Measurements from ENCODE around the gene ARFGAP1.
A peak's percentile ranks its signal among the peaks of the same experiment; 100 is the strongest.

ARFGAP1 gene

GRCh38 chr20:63307538-63308217 is 35.1 kb downstream of the ARFGAP1 start:
- DNase-seq (ENCODE audit: low spot score), result no peak

DNA sequence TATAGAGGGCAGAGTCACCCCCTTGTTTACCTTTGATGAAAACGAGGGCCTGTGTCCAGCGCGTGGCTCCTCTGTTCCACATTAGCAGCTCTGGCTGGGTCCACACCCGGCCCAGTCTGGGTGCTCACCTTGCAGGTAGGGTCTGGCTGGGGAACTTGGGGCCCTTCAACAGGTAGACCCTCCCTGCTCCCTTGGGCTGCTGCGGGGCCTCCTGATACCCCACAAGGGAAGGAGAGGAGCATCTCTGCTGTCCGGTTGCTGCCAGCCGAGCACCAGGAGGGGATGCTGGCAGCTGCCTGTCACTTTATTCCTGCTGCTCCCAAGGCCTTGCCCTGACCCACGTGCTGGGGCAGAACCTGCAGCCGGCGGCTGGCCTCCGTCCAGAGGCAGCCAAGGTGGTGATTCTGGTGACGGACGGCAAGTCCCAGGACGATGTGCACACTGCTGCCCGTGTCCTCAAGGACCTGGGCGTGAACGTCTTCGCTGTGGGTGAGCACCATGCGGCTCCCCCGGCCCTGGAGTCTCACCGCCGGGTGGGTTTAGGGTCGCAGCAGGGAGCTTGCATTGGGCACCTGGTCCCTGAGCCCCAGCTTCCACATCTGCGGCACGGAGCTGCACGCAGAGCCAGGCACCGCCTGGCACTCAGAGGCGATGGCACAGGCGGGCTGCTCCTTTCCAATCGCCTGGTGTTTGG is 35.8 kb downstream of the ARFGAP1 start:
- DNase-seq (ENCODE audit: low spot score), result no peak

- DNase-seq (ENCODE audit: low spot score), result peak; percentile 11
Observed at GRCh38 chr20:63309261-63310071, 36.9 kb downstream of the ARFGAP1 start.

DNA sequence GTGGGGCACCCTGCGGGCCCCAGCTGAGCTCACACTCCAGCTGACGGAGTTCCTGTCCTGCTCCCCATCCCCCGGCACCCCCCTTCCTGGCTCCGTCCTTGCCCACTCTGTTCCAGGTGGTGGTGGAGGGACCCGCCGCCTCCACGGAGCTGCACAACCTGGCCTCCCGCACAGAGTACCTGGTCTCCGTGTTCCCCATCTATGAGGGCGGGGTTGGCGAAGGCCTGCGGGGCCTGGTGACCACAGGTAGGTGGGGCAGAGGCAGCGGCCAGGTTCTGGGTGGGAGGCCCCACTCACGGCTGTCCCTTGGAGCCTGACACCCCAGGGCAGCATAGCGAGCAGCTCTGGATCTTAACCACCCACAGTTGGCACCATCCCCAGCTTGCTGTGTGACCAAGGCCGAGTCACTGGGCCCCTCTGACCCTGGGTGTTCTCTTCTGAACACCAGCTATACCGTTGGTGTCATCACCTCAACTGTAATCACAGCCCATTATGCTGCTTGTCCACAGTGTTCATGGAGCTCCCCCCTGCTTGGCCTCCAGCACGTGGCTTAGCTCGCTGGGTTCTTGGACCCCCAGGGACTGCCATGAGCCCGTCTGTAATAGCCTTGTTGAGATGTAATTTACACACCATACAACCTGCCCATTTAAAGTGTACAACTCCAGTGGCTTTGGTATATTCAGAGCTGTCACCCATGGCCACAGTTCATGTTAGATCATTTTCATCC is 37.8 kb downstream of the ARFGAP1 start:
- DNase-seq (ENCODE audit: low spot score), result no peak

DNA sequence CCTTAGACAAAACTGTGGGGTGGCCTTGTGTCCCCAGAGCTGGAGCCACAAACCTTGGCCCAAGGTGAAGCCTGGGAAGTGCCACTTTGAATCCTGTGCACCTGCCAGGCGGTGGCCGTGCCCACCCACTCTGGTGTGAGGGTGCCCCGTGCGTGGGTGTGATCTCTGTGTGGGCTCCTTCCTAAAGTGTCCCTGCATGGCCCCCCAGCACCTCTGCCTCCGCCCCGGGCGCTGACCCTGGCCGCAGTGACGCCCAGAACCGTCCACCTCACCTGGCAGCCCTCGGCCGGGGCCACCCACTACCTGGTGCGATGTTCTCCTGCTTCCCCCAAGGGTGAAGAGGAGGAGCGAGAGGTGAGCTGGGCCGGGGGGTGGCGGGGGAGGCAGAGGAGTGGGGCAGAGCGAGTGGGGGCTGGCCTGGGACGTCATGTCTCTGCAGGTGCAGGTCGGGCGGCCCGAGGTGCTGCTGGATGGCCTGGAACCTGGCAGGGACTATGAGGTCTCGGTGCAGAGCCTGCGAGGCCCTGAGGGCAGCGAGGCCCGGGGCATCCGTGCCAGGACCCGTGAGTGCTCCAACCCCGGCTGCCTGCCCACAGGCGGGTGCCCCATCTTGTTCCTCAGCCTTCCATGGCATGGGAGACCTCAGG is 38.7 kb downstream of the ARFGAP1 start:
- DNase-seq (ENCODE audit: low spot score), result no peak

DNA sequence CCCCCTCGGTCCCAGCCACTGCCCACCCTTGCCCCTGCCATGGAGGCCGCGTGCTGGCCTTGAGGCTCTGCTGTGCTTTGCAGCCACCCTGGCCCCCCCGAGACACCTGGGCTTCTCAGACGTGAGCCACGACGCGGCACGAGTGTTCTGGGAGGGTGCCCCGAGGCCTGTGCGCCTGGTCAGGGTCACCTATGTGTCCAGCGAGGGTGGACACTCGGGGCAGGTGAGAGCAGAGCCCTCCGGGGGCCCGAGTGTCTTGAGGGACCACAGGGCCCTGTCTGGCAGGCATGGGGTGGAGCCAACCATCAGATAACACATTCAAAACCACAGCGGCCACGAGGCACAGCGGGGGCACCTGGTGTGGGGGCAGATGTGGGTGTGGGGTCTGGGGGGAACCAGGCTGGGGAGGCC is 39.2 kb downstream of the ARFGAP1 start:
- DNase-seq (ENCODE audit: low spot score), result no peak

DNA sequence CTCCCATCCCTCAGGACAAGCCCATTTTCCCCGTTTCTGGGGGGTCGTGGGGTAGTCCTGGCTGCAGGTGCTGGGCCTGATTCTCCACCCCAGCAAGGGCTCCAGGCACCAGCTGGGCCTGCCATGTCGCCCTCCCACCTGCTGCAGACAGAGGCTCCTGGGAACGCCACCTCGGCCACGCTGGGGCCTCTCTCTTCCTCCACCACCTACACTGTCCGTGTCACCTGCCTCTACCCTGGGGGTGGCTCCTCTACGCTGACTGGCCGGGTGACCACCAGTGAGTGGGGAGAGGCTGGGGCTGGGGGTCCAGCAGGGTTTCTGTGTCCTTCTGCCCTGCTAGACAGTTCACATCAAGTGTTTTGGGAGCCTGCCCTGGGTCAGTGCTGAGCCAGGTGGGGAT is 39.7 kb downstream of the ARFGAP1 start:
- no peak for DNase-seq (ENCODE audit: low spot score)

GRCh38 chr20:63312690-63313348 is 40.2 kb downstream of the ARFGAP1 start:
- no peak for DNase-seq (ENCODE audit: low spot score)

- DNase-seq (ENCODE audit: low spot score), result no peak
Observed at GRCh38 chr20:63313349-63314014, 40.9 kb downstream of the ARFGAP1 start.

DNA sequence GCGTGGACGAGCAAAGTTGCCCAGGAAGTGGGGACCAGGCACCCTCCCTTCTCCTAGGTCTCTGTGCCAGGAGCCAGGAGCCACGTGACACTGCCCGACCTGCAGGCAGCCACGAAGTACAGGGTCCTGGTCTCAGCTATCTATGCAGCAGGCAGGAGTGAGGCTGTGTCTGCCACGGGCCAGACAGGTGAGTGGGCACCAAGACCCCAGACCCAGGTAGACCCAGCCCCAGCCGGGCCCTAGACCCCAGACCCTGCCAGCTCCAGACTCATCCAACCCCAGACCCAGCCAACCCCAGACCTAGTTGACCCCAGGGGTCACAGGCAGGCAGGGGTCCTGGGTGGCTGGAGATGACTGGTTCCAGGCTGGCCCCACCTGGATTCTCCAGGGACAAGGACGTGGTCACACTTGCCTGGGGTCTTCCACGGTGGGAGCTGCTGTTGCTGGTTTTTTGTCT is 41.4 kb downstream of the ARFGAP1 start:
- no peak for DNase-seq (ENCODE audit: low spot score)

DNA sequence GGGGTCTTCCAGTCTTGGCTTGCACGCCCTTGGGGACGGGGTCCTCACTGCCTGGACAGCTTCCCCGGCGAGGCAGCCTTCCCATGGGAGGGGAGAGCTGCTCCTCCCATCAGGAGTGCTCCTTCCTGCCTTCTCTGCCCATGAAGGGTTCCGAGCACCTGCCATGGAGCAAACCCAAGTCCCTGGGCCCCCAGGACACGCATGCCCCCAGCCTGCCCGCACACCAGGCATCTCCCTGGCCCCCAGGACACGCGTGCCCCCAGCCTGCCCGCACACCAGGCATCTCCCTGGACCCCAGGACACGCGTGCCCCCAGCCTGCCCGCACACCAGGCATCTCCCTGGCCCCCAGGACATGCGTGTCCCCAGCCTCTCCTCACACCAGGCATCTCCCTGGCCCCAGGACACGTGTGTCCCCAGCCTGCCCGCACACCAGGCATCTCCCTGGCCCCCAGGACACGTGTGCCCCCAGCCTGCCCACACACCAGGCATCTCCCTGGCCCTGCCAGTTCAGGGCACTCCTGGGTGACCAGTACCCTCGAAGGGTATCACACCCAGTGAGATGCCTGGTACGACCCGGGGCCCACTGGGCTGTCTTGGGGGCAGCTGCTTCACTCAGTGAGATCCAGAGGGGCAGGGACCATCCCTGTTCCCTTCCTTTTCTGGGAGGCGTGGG is 42.1 kb downstream of the ARFGAP1 start:
- DNase-seq (ENCODE audit: low spot score), result no peak

GRCh38 chr20:63315240-63315689 is 42.7 kb downstream of the ARFGAP1 start:
- no peak for DNase-seq (ENCODE audit: low spot score)

- no peak for DNase-seq (ENCODE audit: low spot score)
Observed at GRCh38 chr20:63315731-63316491, 43.3 kb downstream of the ARFGAP1 start.

- DNase-seq (ENCODE audit: low spot score), result no peak
Observed at GRCh38 chr20:63316502-63316921, 43.9 kb downstream of the ARFGAP1 start.

GRCh38 chr20:63317061-63317460 is 44.4 kb downstream of the ARFGAP1 start:
- no peak for DNase-seq (ENCODE audit: low spot score)

GRCh38 chr20:63317601-63318291 is 45.1 kb downstream of the ARFGAP1 start:
- no peak for DNase-seq (ENCODE audit: low spot score)

DNA sequence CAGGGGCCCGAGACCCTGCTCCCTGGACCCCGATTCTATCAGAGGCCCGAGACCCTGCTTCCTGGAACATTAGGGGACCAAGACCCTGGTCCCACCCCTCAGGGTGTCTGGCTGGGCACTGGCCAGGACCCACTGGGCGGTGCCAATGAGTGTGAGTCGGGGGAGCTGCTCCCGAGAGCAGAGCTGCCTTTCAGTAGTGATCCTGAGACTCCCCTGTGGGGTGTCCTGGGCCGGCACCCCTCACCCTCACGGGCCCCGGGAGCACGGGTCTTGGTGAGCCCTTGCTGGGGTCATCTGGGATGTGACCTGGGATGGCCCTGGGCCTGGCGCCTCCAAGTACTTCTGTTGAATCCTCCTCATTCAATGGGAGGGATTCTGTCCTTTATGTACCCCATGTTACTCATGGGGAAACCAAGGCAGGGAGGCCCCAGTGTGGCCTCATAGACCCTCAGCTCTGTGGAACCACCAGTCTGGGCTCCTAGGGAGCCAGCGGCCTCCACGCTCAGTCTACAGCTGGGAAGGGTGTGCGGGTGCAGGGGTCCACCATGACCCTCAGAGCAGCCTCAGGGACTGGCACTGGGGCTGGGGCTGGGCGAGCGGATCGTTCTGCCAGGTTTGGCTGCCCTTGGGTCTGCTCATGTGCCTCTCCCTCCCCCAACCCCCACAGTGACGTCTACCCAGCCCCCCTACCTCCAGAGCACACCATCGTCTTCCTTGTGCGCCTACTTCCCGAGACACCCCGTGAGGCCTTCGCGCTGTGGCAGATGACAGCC is 46.0 kb downstream of the ARFGAP1 start:
- no peak for DNase-seq (ENCODE audit: low spot score)

All from CD4-positive, alpha-beta T cell treated with Interleukin-2 at 100 ng/mL for 4 hours (primary cell).